HepG2 (cell line): Measurements from ENCODE around the gene TBRG4. TPM values are rescaled to one million over a fixed set of nuclear protein-coding genes. Genes with fewer than 3 reads are reported as not detected.

ENCODE experiments used
- ATAC-seq: fragments of 200-7000 bp; cut with Tn5 transposase; 3 replicates; pipeline ENCODE4 v1.9.1; 2020; ENCODE audit warnings: mild to moderate bottlenecking, moderate library complexity
- BruUV-seq: library from RNA; stranded (reverse); fragments of 400-500 nt; replicated peaks from 2 replicates; lab custom pipeline; 2021; lab: Mats Ljungman, UMichigan
- CTCF ChIA-PET: fragments of 300-600 bp; formaldehyde crosslinking; extraction: SDS; loops from one replicate; lab custom pipeline; 2021; ENCODE audit warnings: low total read pairs, inconsistent platforms, low intra/inter-chr PET ratio; lab: Yijun Ruan, JAX
- POLR2A ChIA-PET: fragments of 350-600 bp; sonication (Branson Sonifier 250); formaldehyde crosslinking; loops from one replicate; lab custom pipeline; 2020; ENCODE audit warnings: antibody characterized with exemption, inconsistent platforms; lab: Yijun Ruan, JAX
- DNase-seq: peaks from one replicate; pipeline ENCODE4 v3.0.0-alpha.2; 2015; ENCODE audit warnings: low spot score
- FAIRE-seq: peaks from 3 replicates; lab custom pipeline; 2011; peaks lifted over from hg19 to GRCh38; lab: Jason Lieb, UNC
- H2AFZ ChIP-seq: one replicate; pipeline ENCODE4 v1.6.1; 2011; ENCODE audit warnings: low read length, inconsistent platforms
- H3K27ac ChIP-seq: fragments of 300-600 bp; 3 replicates; pipeline ENCODE4 v1.8.0; 2011; ENCODE audit warnings: mixed run types, mild to moderate bottlenecking, mixed read lengths, low read length, inconsistent platforms; ENCODE audit not compliant: insufficient read depth; ENCODE audit errors: extremely low read length
- H3K27me3 ChIP-seq, 2 experiments: fragments of 200-600 bp in 1 of 2; 2 replicates in 1 of 2; 3 replicates in 1 of 2; pipeline versions ENCODE4 v1.6.0 to v1.8.0; 2011; ENCODE audit warnings: low read length in 2 of 2, mild to moderate bottlenecking in 2 of 2, moderate library complexity in 2 of 2, inconsistent platforms in 1 of 2; ENCODE audit not compliant: insufficient read depth in 2 of 2, control insufficient read depth in 1 of 2
- H3K36me3 ChIP-seq, 2 experiments: fragments of 200-600 bp in 1 of 2; replicated peaks in 1 of 2; 2 replicates in 1 of 2; 3 replicates in 1 of 2; pipeline versions ENCODE4 v1.5.1 to v1.8.0; 2011; ENCODE audit warnings: low read length in 2 of 2, inconsistent platforms in 1 of 2; ENCODE audit not compliant: insufficient read depth in 2 of 2, control insufficient read depth in 1 of 2
- H3K4me1 ChIP-seq: 2 replicates; pipeline ENCODE4 v1.5.1; 2012; ENCODE audit warnings: low read length, inconsistent platforms; ENCODE audit not compliant: insufficient read depth
- H3K4me2 ChIP-seq: 2 replicates; pipeline ENCODE4 v1.6.0; 2011; ENCODE audit warnings: low read depth, low read length, inconsistent platforms
- H3K4me3 ChIP-seq, 3 experiments: fragments of 200-600 bp in 1 of 3; sonication (generic), shearing (Covaris generic) in 1 of 3; replicated peaks in 1 of 3; 2 replicates each; pipeline ENCODE4 v1.5.1; 2011 to 2016; ENCODE audit warnings: low read length in 3 of 3, inconsistent platforms in 2 of 3, low read depth in 2 of 3, mild to moderate bottlenecking in 2 of 3, control low read depth in 1 of 3, mixed read lengths in 1 of 3; ENCODE audit not compliant: insufficient read depth in 1 of 3
- H3K79me2 ChIP-seq: one replicate; pipeline ENCODE4 v1.6.1; 2011; ENCODE audit warnings: low read length, inconsistent platforms; ENCODE audit not compliant: insufficient read depth
- H3K9ac ChIP-seq: 2 replicates; pipeline ENCODE4 v1.6.0; 2011; ENCODE audit warnings: mild to moderate bottlenecking, low read depth, low read length, inconsistent platforms; ENCODE audit not compliant: insufficient read depth
- H3K9me3 ChIP-seq: 2 replicates; pipeline ENCODE4 v1.5.1; 2012; ENCODE audit warnings: mild to moderate bottlenecking, low read length
- H4K20me1 ChIP-seq: 2 replicates; pipeline ENCODE4 v1.6.0; 2011; ENCODE audit warnings: inconsistent platforms, mild to moderate bottlenecking, low read length, moderate library complexity; ENCODE audit not compliant: insufficient read depth
- EED ChIP-seq: sonication (generic); formaldehyde crosslinking; IDR thresholded peaks from 2 replicates; pipeline ENCODE4 v1.5.0; 2020; ENCODE audit warnings: mild to moderate bottlenecking, missing genetic modification reagents
- MEIS2 ChIP-seq: sonication (generic); formaldehyde crosslinking; IDR thresholded peaks from 2 replicates; pipeline ENCODE4 v1.9.0; 2021; ENCODE audit warnings: mild to moderate bottlenecking, missing genetic modification reagents
- NFAT5 ChIP-seq: sonication (generic); formaldehyde crosslinking; IDR thresholded peaks from 2 replicates; pipeline ENCODE4 v1.4.0; 2020; ENCODE audit warnings: missing genetic modification reagents
- RXRB ChIP-seq: IDR thresholded peaks from 2 replicates; pipeline ENCODE4 v1.6.1; 2016; ENCODE audit warnings: borderline replicate concordance, missing genetic modification reagents, missing compliant biosample characterization
- TRIM22 ChIP-seq: fragments of 450-650 bp; IDR thresholded peaks from 2 replicates; pipeline ENCODE4 v1.6.1; 2017
- ZBTB42 ChIP-seq: sonication (generic); formaldehyde crosslinking; IDR thresholded peaks from 2 replicates; pipeline ENCODE4 v1.5.0; 2020; ENCODE audit warnings: mild to moderate bottlenecking, missing genetic modification reagents
- ZNF713 ChIP-seq: sonication (generic); formaldehyde crosslinking; IDR thresholded peaks from 2 replicates; pipeline ENCODE4 v1.4.0; 2020; ENCODE audit warnings: mild to moderate bottlenecking, missing genetic modification reagents
- WGBS: methylation state at CpG from one replicate; pipeline ENCODE4 v1.1.6; 2017; ENCODE audit warnings: low lambda C conversion rate; 5-methylcytosine and 5-hydroxymethylcytosine counted together
- in situ Hi-C: cut with HindIII; loops from 2 replicates; pipeline ENCODE4 v1.10.0; 2017; ENCODE audit warnings: low pct_unique_long_range_greater_than_20kb; ENCODE audit not compliant: extremely low pct_ligation_motif_present
- intact Hi-C: fragments of 100-400 bp; cut with micrococcal nuclease; formaldehyde crosslinking; loops from one replicate; pipeline ENCODE4 v1.10.0; 2022; ENCODE audit not compliant: unreplicated experiment
- polyA plus RNA-seq, 8 experiments: library from polyadenylated mRNA; depleted of rRNA in 3 of 8; stranded (reverse) in 7 of 8; unstranded in 1 of 8; fragments of >200 nt; fragmentation: Illumina TruSeq in 4 of 8; extraction: Trizol in 4 of 8; gene quantifications; 2 replicates each; pipeline versions ENCODE4 v1.2.1 to v1.2.3, GENCODE V29; 2011 to 2016; ENCODE audit warnings: low read depth in 4 of 8, missing spikeins in 1 of 8, mixed read lengths in 1 of 8; ENCODE audit not compliant: insufficient read depth in 1 of 8
- total RNA-seq, 5 experiments: library from RNA; depleted of rRNA; stranded (reverse); fragments of >200 nt; fragmentation: Illumina TruSeq; extraction: Trizol; gene quantifications; 2 replicates each; pipeline ENCODE4 v1.2.3, GENCODE V29; 2016; ENCODE audit warnings: low read depth in 1 of 5

Gene TBRG4
- total and polyA plus RNA-seq, 2 of the 13 experiments (the other 11 are each of a cell fraction or from before 2014, with no cell fraction given): 87.8 to 107 TPM

GRCh38 chr7:45074528-45075354, 36.8 kb downstream of the TBRG4 start:
- FAIRE-seq (no peak), DNase-seq (no peak), ATAC-seq (no peak)
- Histone ChIP-seq H4K20me1 (no peaks in the 10 kb centered on the region), H3K79me2 (no peaks in the 10 kb centered on the region), H3K9ac (no peak overlapping the region), H3K4me3 (no peak overlapping the region), H3K4me2 (no peak overlapping the region), H2AFZ (no peak overlapping the region), H3K4me1 (no peaks in the 10 kb centered on the region), H3K36me3 (peaks cover 6 to 20% of the 10 kb centered on the region in 2 experiments; a peak in 3 of 5 replicates), H3K27ac (no peak overlapping the region), H3K9me3 (no peaks in the 10 kb centered on the region), H3K27me3 (no peaks in the 10 kb centered on the region)
- WGBS: 91% methylated on average over 11 of the region's 16 CpGs
- BruUV-seq: no TSS peak
- in situ Hi-C loops (no loop called here), intact Hi-C loops (no loop called here)
- CTCF ChIA-PET: no interaction called here
- TF ChIP-seq RXRB (no peak), ZNF713 (no peak), ZBTB42 (CRISPR knock-in tag) (no peak), MEIS2 (no peak)
- POLR2A ChIA-PET: no interaction called here

GRCh38 chr7:45073786-45074527, 37.5 kb downstream of the TBRG4 start:
- no peak for ATAC-seq
- DNase-seq: no peak
- H3K36me3 ChIP-seq: peaks cover 6 to 23% of the 10 kb centered on the region in 2 experiments; a peak in 3 of 5 replicates
- in situ Hi-C loops: no loop called here
- BruUV-seq: no TSS peak
- no peak overlapping the region for H3K9ac ChIP-seq
- no peak overlapping the region for H3K4me2 ChIP-seq
- ChIA-PET POLR2A (no interaction called here), CTCF (no interaction called here)
- no peak overlapping the region for H3K27ac ChIP-seq
- H3K79me2 ChIP-seq: no peaks in the 10 kb centered on the region
- H3K27me3 ChIP-seq: no peaks in the 10 kb centered on the region
- TF ChIP-seq TRIM22 (no peak), EED (CRISPR knock-in tag) (no peak), NFAT5 (no peak)
- H3K9me3 ChIP-seq: no peaks in the 10 kb centered on the region
- 94% methylated on average over 5 of the region's 15 CpGs for WGBS
- H3K4me3 ChIP-seq: no peak overlapping the region
- H3K4me1 ChIP-seq: no peaks in the 10 kb centered on the region
- H2AFZ ChIP-seq: no peak overlapping the region
- FAIRE-seq: no peak
- H4K20me1 ChIP-seq: no peaks in the 10 kb centered on the region
- intact Hi-C loops: no loop called here
